HG02588 (cell line): ENCODE results near the gene RFTN1.

ENCODE experiments used
- ATAC-seq: cut with Tn5 transposase; IDR thresholded peaks from one replicate; pipeline ENCODE4 v1.9.1; 2021; ENCODE audit warnings: mild to moderate bottlenecking, moderate library complexity; ENCODE audit not compliant: unreplicated experiment

Gene RFTN1

DNA sequence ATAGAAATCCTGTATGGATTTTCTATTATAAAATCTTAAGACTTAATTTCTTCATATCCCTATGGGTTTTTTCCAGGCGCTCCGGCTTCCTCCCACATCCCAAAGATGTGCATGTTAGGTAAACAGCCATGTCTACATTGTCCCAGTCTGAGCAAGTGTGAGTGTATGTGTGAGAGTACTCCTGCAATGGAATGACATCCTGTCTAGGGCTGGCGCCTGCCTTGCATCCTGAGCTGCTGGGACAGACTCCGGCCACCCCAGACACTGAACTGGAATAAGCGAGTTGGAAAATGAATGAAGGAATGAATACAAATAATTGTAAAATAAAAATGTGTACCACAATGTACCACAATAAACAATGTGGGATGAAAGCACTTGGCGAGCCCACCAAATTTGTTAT is 69.2 kb downstream of the RFTN1 start:
- ATAC-seq: no peak

DNA sequence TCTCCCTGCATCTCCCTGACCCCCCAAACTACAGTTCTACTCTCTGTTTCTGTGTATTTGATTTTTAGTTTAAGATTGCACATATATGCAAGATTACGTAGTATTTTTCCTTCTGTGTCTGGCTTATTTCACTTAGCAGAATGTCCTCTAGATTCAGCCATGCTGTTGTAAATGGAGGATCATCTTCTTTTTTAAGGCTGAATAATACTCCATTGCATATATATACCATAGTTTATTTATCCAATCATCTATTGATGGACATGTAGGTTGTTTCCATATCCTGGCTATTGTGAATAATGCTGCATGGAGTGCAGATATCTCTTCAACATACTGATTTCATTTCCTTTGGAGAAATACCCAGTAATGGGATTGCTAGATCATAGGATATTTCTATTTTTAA is 70.8 kb downstream of the RFTN1 start:
- no peak for ATAC-seq

DNA sequence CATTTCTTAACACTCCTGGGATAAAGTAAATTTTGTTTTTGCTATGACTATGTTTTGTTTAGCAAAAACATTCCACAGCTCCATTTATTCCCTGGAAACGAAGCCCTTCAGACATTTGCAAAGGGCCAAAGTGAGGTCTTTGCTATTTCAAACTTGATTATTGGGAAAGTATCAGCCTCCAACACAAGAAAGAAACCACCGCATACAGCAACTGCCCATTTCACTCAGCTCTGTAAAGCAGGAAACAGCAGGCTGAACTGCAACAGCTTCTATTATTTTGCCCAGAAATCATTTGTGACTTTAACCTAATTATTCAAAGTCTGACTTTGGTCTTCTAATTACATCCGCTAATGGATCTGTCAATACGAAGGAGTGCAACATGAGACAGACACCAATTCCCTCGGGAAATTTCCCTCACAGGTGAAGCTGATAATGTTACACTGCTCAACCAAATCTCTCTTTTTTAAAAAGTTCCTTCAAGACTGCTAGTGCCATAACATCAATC is 72.1 kb downstream of the RFTN1 start:
- no peak for ATAC-seq

DNA sequence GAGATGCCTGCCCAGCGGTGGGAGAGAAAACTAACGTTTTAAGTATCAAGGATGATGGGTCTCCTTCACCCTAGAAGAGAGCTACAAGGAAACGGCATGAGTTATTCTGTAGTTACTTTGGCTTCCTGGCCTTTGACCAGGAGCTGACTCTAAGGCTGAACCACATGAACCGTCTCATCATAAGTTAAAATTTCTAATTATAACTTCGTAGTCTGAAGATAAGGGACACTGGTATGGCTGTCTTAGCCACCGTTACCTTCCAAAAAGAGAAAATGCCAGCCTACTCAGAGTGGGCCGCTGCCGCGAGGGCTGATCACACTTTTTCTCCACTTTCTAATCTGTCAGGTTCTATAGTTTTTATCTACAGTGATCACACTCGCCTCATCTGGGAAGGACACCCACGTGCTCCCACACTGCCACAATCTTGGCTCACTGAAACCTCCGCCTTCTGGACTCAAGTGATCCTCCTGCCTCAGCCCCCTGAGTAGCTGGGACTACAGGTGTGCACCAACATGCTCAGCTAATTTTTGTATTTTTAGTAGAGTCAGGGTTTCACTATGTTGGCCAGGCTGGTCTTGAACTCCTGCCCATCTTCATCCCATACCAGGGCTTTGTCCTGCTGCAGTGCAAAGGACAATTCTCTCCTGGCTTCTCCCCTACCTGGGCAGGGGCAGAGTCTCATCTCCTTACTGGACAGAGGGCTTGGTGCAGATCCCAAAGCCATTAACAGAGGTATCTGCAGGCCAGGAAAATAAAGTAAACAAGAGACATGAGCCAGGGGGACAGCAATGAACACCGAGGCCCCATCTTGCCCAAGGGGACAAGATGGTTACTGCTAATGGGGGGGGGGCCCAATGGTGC is 73.4 kb downstream of the RFTN1 start:
- ATAC-seq: no peak

DNA sequence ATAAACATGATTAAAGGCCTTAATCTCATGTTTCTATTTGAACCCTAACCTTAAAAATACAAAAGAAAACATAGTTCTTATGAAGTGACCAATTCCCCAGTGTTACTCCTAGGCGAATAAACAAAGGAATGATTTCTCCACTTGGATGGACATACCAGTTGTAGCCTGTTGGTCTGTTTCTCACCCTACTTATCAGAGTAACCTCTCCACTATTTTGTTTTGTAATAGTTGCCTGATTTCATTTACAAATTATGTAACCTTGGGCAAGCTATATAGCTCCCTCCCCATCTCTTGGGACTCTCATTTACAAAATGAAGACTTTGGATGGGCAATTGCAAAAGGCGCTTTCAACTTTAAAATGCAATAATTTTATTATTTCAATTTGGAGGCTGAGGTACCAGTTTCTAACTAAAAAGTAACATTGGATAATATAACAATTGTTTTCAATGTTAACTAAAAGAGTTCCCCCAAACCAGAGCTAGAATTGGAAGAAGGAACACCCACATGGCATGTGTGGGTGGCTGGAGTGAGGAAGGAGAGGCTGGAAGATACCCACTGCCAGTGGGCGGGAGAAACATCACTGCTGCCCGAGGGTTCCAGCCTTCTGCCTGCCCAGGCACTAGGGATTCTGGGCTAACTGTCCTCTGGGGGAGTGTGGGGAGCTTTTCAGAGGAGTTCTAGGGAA is 74.2 kb downstream of the RFTN1 start:
- ATAC-seq: no peak

DNA sequence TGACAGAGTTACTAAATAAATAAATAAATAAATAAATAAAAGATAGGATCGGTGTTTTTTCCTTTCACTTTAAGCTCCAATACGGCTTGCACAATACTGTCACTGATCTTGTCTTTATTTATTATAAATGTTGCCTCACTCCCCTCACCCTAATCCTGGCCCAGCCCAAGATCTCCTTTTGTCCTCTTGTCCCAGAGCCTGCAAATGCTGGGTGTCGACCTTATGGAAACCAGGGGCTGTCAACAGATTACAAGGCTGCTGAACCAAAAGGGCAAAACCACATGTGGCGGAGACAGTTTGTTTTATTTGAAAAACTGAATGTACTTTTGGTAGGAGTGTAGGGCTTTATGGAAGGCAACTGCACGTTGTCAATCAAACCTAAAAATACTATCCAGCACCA is 75.9 kb downstream of the RFTN1 start:
- no peak for ATAC-seq

DNA sequence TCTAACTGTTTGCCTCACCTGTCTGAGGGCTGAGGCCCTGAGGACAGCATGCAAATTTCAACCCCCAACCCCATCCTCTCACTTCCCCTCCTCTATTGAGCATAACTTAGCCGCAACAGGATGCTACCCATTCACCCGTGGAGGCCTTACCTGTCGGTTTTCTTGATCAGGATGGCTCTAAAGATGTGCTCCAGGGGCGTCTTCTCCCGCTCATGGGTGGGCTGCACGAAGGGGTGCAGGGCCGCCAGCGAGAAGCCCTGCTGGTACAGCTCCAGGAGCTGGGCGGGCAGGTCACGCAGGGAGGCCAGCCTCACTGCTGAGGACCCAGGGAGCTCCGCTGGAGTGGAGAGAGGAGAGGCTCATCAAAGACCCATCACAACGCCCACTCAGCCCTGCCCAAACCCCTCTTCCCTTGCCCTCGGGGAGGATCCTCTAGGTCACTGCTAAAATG is 79.8 kb downstream of the RFTN1 start:
- peak; percentile 83 for ATAC-seq

DNA sequence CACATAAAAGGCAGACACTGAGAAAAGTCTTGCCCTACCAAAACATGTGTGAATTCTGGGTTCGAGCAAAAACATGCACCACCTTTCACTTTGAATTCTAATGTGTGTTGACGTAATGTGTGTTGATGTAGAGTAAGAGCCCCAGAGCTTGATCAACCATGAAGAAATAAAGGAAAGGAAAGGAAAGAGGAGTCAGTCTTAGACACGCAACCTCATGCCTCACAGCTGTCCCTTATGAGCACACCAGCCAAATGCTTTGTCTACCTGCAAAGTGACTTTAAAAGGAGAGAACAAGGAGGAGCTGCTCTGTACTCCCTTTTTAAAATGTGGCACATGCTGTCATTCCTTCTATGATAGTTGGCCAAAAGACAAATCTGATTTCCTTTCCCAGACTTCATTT is 80.8 kb downstream of the RFTN1 start:
- no peak for ATAC-seq

DNA sequence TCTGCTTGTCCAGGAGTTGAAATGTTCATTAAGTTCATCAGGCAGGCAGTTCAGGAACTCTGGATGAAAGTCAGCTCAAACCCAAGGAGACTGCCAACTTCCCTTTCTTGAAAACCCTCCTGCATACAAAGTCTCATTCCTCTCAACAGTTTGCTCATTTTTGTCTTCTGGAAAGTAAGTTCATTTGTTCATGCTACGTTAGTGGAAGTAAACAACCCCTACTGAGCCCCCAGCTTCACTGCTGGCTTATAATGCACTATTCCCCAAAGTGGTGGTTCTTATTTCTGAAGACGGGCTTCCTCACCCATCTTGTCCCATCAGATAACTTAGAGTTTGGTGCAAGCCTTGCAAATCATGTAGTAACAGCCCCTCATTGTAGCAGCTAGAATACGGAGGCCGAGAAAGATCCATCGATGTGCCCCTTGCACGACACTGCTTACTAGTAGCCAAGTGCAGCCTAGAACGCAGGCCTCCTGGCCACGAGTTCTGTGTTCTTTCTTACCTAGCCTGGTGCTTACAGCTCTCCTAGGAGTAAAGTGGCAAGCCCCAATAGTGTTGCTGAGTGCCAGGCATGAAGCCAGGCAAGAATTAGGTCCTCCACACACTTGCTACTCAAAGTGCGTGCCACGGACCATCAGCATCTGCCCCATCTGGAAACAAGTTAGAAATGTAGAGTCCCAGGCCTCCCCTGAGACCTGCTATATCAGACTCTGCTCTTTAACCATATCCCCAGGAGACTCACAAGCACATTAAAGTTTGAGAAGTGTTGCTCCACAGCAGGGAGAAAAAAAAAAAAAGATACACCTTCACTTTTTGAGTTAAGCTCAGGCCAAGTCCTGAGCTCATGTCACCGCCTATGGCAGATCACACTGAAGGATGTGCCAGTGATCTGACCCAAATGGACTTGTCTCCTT is 82.5 kb downstream of the RFTN1 start:
- ATAC-seq: peak; percentile 46

DNA sequence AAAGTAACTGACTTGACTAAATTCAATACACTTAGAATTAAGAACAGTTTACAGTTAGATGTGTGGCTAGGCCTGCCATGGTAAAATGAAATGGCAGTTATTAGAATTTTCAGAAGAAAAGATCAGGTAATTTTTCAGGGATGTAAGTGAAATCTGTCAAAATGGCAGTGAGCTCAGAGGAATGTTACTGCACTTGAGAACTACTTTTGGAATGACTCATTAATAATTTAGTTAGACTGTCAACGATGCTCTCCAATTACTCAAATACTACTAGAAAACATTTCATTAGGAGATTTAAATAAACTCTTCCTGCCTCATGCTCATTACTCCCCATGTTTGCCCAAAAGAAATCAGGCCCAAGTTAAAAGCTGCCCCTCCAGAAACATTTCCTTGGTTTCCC is 84.4 kb downstream of the RFTN1 start:
- ATAC-seq: no peak

DNA sequence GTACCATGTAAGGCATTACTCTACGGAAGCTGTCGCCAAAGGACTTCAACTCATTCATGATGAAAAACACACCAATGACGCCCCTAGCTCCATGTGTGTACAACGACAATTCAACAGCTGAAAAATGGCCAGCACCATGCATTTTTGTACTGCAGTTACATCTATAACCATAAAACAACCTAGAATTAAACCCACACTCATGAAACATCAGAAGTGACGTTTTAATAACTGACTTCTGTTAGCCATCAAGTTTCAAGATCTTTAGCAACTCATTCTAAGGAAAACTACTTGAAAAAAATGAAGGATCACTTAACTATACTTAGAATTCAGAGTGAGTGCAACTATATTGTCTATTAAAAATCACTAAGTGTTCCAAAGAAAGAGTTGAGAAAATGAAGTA is 84.9 kb downstream of the RFTN1 start:
- no peak for ATAC-seq

DNA sequence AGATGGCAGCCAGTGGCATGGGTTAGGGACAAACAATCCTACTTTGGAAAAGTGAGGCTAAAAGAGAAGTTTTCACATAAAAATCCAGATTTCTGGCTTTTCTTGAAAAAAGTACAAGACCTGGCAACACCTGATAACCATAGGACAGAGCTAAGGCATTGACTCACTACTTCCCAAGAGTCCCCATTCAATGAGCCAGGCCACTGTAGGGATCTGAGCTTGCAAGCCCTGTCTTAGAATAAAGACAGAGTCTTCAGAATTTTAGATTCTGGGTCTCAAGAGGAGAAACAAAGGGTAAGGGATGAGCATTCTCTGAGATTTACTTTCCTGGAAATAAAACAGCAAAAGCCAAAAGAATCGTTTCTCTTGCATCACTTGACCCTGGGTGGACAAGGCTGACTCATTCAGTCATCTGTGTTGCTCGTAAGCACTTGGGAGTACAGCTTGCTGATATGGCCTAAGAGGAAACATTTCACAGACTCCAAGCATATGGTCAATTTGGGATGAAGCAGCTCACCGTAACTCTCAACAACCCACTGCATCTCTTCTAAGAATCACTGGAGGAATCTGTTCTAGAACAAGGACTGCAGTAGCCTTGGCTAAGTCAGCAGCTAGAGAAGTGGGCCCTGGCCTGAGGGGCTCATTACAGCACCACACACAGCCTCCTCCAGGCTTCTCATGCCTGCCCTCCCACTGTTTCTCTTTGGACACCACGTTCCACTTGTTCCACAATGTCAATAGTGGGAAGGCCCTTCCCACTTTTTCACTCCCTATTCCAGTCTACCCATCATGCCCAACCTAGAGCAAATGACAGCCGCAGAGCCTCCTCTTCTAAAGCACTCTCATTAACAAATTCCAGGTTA is 86.2 kb downstream of the RFTN1 start:
- no peak for ATAC-seq

DNA sequence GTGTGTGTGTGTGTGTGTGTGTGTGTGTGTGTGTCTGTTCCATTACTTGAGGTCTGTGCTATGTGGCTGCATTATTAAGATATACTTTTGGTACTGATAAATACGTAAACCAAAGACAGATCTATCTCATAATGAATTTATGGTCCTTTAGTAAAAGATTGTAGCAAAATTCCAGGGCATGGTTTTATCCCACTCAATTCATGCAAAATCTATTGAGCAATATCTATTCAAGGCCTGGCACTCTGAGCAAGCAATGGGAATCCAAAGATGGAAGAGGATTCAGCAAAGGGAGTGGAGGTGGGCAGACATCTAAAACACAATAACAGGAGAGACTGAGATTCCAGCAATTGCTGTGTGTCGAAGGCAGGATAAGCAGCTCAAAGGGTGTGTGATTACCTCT is 86.8 kb downstream of the RFTN1 start:
- no peak for ATAC-seq

DNA sequence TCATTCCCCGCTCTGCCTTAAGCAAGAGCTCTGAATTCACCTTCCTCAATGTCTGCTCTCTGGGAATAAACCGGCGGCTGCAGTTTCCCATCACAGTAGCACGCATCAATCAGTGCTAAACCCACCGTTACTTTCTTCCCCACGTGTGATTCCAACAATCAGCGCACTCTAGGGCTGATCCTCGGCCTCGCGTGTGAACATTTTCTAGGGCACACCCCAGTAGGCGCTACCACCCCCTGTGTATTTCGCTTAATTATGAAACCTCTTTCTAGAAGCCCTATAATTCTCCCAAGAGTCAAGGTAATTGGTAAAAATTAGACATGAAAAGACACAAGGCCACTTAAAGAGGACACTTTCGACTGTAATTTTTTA is 87.5 kb downstream of the RFTN1 start:
- no peak for ATAC-seq

DNA sequence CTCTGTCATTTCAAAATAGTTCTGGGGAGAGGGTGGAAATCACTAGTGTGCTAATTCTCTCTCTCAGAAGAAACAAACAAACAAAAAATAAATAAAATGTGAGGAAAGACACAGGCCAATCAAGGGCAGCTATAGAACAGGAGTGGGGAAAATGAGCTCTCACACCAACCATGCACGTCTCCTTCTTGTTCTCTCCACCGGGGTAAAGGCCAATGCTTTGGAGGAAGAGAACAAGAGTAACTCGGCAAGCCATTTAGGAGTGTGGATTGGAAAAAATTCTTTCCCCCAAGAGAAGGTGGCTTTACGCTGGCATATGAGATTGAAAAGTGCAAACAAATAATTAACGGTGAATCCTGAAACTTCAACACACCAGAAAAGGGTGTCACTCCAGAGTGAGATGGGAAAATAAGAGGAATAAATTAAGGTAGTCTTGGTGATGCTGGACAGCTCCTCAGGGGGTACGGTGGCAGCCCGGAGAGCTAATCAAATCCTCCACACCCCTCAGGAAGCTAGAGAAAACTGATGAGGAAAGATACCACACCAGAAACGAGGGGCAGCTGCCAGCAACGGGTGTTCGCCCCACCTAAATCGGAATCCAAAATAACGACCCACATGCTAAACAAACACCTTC is 88.0 kb downstream of the RFTN1 start:
- ATAC-seq: no peak

DNA sequence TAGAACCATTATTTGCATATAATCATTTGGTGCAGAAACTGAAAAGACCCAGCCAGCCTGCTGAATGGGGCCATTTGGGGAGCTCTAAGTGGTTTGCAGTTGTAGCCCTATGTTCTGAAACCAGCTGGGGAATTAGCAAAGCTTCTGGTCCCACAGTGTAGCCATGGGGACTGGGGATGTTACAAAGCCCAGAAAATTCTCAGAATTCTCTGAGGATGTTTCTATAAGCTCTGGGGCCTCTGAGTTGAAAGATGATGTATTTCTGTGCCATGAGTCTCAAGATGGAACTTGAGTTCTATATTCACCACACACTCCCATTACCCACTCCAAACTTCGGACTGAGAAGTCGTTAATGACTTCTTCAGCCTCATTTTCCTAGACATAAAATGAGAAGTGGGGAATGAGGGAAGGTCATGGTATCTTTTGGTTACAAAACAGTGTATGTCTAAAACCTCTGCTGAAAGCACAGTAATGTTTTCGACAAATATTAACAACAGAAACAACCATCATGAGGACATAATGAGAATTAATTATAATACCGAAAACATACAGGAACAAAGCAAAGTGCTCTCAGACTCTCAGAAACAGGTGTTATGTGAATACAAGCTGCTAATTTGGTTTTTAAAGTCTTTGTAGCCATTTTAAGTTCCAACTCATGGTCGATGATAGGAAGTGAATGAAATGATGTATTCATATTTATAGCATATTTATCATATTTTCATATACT is 89.4 kb downstream of the RFTN1 start:
- peak; percentile 67 for ATAC-seq

DNA sequence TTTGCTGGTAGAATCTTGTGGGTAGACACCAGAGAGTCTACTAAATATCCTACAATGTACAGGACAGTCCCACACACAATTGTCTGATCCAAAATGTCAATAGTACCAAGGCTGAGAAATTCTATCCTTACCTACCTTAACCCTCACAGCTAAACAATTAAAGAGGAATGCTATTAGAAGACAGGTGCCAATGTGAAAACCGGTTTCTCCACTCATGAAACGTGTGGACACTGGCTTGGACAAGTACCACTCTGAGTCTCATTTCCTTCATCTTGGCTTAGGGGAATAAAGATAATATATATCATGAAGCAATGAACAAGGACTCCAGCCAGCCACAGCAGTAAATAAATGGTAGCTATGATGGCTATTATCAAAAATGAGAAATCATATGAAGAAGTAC is 90.2 kb downstream of the RFTN1 start:
- no peak for ATAC-seq

DNA sequence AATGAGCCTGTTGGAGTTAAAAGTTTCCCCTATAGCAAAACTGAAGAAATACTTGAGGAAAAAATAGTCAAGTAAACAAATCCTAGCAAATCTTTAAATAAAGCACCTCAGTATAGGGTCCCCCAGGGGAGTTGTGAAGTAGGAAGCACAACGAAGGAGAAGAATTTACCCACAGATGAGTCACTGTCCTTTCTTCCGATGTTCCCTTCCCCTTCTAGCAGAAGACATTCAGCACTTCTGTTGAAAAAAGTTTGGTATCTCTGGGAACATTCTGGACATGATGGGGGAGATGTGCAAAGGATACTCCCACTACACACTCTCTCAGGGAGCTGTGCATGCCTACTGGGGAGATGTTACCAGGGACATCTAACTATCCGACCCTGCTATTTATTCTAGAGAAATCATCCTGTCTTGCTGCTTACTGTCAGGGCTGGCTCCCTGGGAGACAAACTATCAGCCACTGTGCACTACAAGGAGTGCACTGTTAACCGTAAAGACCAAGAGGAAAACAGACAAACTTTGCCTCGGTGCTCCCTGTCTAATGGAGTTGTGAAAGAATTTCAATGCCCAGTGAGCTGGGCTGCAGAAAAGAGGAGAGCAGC is 93.8 kb downstream of the RFTN1 start:
- no peak for ATAC-seq
